Neural cell (in vitro differentiated cells): Measurements from ENCODE around the gene TUBB. TPM values are rescaled to one million over a fixed set of nuclear protein-coding genes. Genes with fewer than 3 reads are reported as not detected.
A peak's percentile ranks its signal among the peaks of the same experiment; 100 is the strongest.
"Not testable (repeated sequence)": the region's sequence is repeated elsewhere in the genome, so short reads cannot be mapped to it uniquely, and the experiment has no call there.

Source experiments
- H2AFZ ChIP-seq: fragments of 200-600, 300-800 bp; sonication (generic), shearing (Covaris generic); 2 replicates; pipeline ENCODE4 v1.6.0; 2014; ENCODE audit warnings: low read depth, mild to moderate bottlenecking, antibody characterized with exemption, low read length, moderate library complexity
- H3F3A ChIP-seq: fragments of 200-600 bp; shearing (Covaris generic); 2 replicates; pipeline ENCODE4 v1.6.1; 2016; ENCODE audit warnings: mild to moderate bottlenecking, moderate library complexity, mixed read lengths, antibody characterized with exemption, low read length; ENCODE audit not compliant: insufficient read depth, poor library complexity, severe bottlenecking
- H3K27ac ChIP-seq: fragments of 200-600, 300-800 bp; sonication (generic), shearing (Covaris generic); 2 replicates; pipeline ENCODE4 v1.5.1; 2014; ENCODE audit warnings: mild to moderate bottlenecking, low read length, moderate library complexity
- H3K27me3 ChIP-seq: fragments of 300-800, 200-600 bp; sonication (generic), shearing (Covaris generic); 2 replicates; pipeline ENCODE4 v1.6.0; 2014; ENCODE audit warnings: mild to moderate bottlenecking, low read depth, low read length, moderate library complexity; ENCODE audit not compliant: insufficient read depth
- H3K36me3 ChIP-seq: fragments of 300-800, 200-600 bp; sonication (generic), shearing (Covaris generic); 2 replicates; pipeline ENCODE4 v1.5.1; 2014; ENCODE audit warnings: mild to moderate bottlenecking, antibody characterized with exemption, low read length, moderate library complexity; ENCODE audit not compliant: insufficient read depth
- H3K4me2 ChIP-seq: fragments of 300-800, 200-600 bp; sonication (generic), shearing (Covaris generic); 2 replicates; pipeline ENCODE4 v1.6.0; 2014; ENCODE audit warnings: mild to moderate bottlenecking, low read length
- H3K4me3 ChIP-seq: fragments of 300-800, 200-600 bp; sonication (generic), shearing (Covaris generic); 2 replicates; pipeline ENCODE4 v1.5.1; 2014; ENCODE audit warnings: mild to moderate bottlenecking, low read length, moderate library complexity
- H3K79me2 ChIP-seq: fragments of 200-600 bp; shearing (Covaris generic); replicated peaks from 2 replicates; pipeline ENCODE4 v1.6.0; 2014; ENCODE audit warnings: mild to moderate bottlenecking, low read length, moderate library complexity; ENCODE audit not compliant: insufficient read depth
- H3K9ac ChIP-seq: fragments of 300-800, 200-600 bp; sonication (generic), shearing (Covaris generic); 2 replicates; pipeline ENCODE4 v1.6.1; 2016; ENCODE audit warnings: mild to moderate bottlenecking, low read length, mixed read lengths
- H3K9me2 ChIP-seq: fragments of 200-600 bp; shearing (Covaris generic); 2 replicates; pipeline ENCODE4 v1.6.1; 2016; ENCODE audit warnings: mild to moderate bottlenecking, low read length, mixed read lengths; ENCODE audit not compliant: insufficient read depth
- H3K9me3 ChIP-seq: fragments of 200-600, 300-800 bp; sonication (generic), shearing (Covaris generic); 2 replicates; pipeline ENCODE4 v1.6.1; 2016; ENCODE audit warnings: mild to moderate bottlenecking, mixed run types, low read length, moderate library complexity, mixed read lengths
- H4K20me1 ChIP-seq: fragments of 200-600 bp; shearing (Covaris generic); 2 replicates; pipeline ENCODE4 v1.6.1; 2016; ENCODE audit warnings: mild to moderate bottlenecking, mixed run types; ENCODE audit not compliant: insufficient read depth
- CTCF ChIP-seq: fragments of 450-650 bp; IDR thresholded peaks from 2 replicates; pipeline ENCODE4 v1.5.1; 2014; ENCODE audit warnings: antibody characterized with exemption, mild to moderate bottlenecking, moderate library complexity; ENCODE audit not compliant: poor library complexity, severe bottlenecking
- EZH2 ChIP-seq: fragments of 200-600, 300-800 bp; shearing (Covaris generic), sonication (generic); IDR thresholded peaks from 2 replicates; pipeline ENCODE4 v1.6.1; 2014; ENCODE audit warnings: antibody characterized with exemption, low read length, borderline replicate concordance, mild to moderate bottlenecking; ENCODE audit not compliant: insufficient read depth, poor library complexity, severe bottlenecking
- RAD21 ChIP-seq: fragments of 450-650 bp; conservative IDR thresholded peaks from 2 replicates; pipeline ENCODE4 v1.6.1; 2014; ENCODE audit warnings: antibody characterized with exemption, mild to moderate bottlenecking, moderate library complexity
- polyA plus RNA-seq: library from polyadenylated mRNA; depleted of rRNA; stranded (reverse); fragments of >200 nt; gene quantifications from 2 replicates; pipeline ENCODE4 v1.2.3, GENCODE V29; 2014

Gene TUBB
- polyA plus RNA-seq, 1 donor from 2014 or later, result 711 TPM

GRCh38 chr6:30763618-30764489 is 43.7 kb downstream of the TUBB start:
- H3K4me2 ChIP-seq, result no peak overlapping the region
- H3K27me3 ChIP-seq, result no peaks in the 10 kb centered on the region
- no peak overlapping the region for H3K27ac ChIP-seq
- H3F3A ChIP-seq, result no peaks in the 10 kb centered on the region
- H3K9ac ChIP-seq, result no peak overlapping the region
- no peaks in the 10 kb centered on the region for H3K79me2 ChIP-seq
- H3K9me2 ChIP-seq, result no peaks in the 10 kb centered on the region
- no peaks in the 10 kb centered on the region for H3K9me3 ChIP-seq
- H2AFZ ChIP-seq, result no peak overlapping the region
- no peaks in the 10 kb centered on the region for H3K36me3 ChIP-seq
- H4K20me1 ChIP-seq, result no peaks in the 10 kb centered on the region
- TF ChIP-seq RAD21 (no peak), CTCF (peak; percentile 21)
- no peak overlapping the region for H3K4me3 ChIP-seq

GRCh38 chr6:30764490-30765043 is 44.4 kb downstream of the TUBB start:
- H3K27me3 ChIP-seq, H4K20me1 ChIP-seq, H3K9ac ChIP-seq, H2AFZ ChIP-seq, H3K4me3 ChIP-seq, H3K27ac ChIP-seq, H3F3A ChIP-seq, H3K36me3 ChIP-seq, H3K79me2 ChIP-seq, H3K9me2 ChIP-seq, H3K9me3 ChIP-seq, H3K4me2 ChIP-seq: not testable (repeated sequence)

GRCh38 chr6:30765495-30765894 is 45.3 kb downstream of the TUBB start:
- H3K27ac ChIP-seq, H3K4me2 ChIP-seq, H4K20me1 ChIP-seq, H3K79me2 ChIP-seq, H3K27me3 ChIP-seq, H2AFZ ChIP-seq, H3K9ac ChIP-seq, H3K4me3 ChIP-seq, H3F3A ChIP-seq, H3K36me3 ChIP-seq, H3K9me3 ChIP-seq, H3K9me2 ChIP-seq: not testable (repeated sequence)

GRCh38 chr6:30766461-30767157 is 46.5 kb downstream of the TUBB start:
- Histone ChIP-seq H2AFZ (no peak overlapping the region), H3K9ac (no peak overlapping the region), H3K27ac (no peak overlapping the region), H3K36me3 (no peaks in the 10 kb centered on the region), H3K79me2 (no peaks in the 10 kb centered on the region), H4K20me1 (no peaks in the 10 kb centered on the region), H3F3A (no peaks in the 10 kb centered on the region), H3K9me3 (no peaks in the 10 kb centered on the region), H3K4me2 (no peak overlapping the region), H3K4me3 (no peak overlapping the region), H3K9me2 (no peaks in the 10 kb centered on the region), H3K27me3 (no peaks in the 10 kb centered on the region)
- TF ChIP-seq EZH2, result no peak
